ENCODE measurements around the gene TPRKB. TPM values are rescaled to one million over a fixed set of nuclear protein-coding genes. Genes with fewer than 3 reads are reported as not detected.
"Not testable (repeated sequence)": the region's sequence is repeated elsewhere in the genome, so short reads cannot be mapped to it uniquely, and the experiment has no call there.

The TPRKB gene
- total RNA-seq: 29.8 and 45.9 TPM in 2 replicates

DNA sequence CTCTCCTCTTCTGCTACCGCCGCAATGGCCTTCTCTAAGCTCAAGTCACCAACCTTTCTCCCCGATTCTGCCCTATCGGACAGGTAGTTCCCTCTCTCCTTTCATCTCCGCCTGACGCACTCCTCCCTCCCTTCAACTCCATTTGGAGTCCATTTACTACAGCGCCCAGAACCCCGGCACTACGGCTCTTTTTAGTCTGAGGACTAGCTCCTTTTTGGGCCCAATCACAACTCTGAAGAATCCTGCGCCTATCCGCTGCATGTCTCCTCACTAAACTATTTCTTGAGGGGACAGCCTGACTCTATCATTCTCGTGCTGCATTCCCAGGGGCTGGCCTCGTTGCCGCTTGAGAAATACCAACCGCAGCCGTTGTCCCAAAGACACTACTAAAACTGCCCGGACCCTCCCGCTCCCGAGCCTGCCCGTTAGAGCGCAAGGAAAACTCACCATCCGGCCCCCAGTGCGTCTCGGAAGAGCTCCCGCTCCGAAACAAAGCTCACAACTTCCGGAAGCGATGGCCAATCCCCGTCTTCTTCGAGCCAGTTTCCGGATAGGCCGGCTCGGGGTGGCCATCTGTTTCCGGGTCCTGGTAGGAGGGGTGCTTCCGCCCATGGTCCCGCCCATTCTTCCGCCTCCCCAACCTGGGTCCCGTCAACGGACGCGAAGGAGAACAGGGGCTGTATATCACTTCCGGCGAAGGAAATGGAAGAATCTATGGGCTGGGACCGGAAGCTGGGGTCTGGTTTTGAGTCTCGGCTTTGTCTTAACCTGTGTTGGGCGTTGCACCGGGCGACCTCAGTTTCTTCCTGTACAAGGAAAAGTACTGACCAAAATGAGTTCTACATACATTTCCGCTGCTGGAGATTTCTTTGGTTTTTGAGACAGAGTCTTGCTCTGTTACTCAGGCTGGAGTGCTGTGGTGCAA is at the start of gene TPRKB:
Gene TPRKB, minus strand, starts transcription at position 491 of the 925 bp plus-strand sequence. CDS start 2,776 bp downstream, outside the sequence.
- peak; percentile 98 for DNase-seq

DNA sequence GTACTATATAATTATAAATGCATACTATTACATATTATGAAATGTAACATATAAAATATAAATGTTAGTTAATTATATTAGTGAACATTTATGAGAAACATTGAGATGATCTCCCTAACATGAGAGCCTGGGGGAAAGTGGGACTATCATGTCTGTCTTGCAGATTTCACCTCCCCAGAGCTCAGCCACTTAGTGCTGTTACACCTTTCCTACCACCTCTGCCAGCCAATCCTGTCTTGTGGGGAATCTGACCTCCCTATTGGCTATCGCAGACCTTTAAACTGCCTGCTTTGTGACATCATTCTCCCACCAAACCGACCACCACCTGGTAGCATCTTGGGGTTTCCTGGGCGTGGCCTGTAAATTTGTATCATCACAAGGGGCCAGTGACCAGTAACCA is 46.7 kb upstream of the TPRKB start, which contains the start of gene C2orf78:
Gene C2orf78, plus strand, starts transcription at position 301 of the 400 bp plus-strand sequence. CDS start 127 bp downstream, outside the sequence.
- DNase-seq: not testable (repeated sequence)

DNA sequence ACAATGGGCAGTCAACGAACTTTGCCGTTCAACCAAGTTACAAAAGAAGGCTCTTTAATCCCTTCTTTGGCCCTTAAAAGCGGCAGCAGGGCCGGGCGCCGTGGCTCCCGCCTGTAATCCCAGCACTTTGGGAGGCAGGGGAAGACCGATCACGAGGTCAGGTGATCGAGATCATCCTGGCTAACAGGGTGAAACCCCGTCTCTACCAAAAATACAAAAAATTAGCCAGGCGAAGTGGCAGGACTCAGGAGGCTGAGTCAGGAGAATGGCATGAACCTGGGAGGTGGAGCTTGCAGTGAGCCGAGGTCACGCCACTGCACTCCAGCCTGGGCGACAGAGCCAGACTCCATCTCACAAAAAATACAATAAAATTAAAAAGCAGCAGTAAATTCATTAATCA is 46.3 kb upstream of the TPRKB start:
- not testable (repeated sequence) for DNase-seq

DNA sequence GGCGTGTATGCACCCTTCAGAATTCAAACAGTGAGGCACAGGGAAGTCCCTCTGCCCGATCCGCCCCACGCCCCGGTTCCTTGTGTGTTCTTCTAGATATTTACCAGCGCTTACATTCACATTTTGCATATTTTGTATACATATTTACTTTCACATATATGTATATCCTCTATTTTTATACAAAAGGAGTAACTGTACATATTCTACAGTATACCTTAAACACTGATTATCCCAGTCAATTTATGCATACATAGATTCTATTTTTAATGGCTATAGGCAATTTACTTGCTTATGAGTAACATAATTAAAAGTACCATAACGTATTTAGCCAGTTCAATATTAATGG is 43.1 kb upstream of the TPRKB start:
- DNase-seq: no peak

DNA sequence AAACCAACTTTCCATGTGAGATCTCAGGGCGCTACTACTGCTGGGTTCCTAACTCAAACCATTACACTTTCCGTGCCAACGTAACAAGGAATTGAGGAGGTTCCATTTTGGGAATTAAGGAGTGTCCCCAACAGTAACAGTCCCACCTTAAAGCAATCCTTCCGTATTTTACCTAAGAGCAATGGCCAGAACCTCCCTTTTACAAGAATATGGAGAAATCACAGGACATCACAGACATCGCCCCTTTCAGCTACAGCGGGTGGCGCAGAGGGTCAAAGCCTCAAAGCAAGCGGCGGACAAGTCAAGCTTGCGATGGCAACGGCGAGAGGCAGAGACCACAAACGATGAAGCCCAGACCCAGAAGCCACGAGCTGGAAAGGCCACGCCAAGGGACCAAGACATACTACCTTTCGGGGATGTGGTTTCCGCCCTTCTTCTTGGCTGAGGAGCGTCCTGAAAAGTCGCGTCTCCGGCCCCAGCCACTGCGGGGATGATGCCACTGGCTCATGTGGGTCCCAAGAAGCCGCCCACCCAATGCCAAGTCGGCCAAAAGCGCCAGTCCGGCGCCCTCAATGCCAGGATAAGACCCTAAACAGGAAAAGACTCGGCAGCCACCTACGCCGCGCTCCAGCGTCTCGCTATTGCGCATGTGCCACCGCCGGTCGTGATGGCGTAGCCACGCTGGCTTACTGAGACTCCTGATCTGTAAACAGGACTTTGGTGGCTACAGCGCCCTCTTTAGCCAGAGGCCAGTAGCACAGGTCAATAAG is 42.5 kb upstream of the TPRKB start, which contains the start of gene DUSP11:
Gene DUSP11, minus strand, starts transcription at position 637 of the 770 bp plus-strand sequence. Its CDS starts 129 bp downstream, at position 508.
- DNase-seq: peak; percentile 96

DNA sequence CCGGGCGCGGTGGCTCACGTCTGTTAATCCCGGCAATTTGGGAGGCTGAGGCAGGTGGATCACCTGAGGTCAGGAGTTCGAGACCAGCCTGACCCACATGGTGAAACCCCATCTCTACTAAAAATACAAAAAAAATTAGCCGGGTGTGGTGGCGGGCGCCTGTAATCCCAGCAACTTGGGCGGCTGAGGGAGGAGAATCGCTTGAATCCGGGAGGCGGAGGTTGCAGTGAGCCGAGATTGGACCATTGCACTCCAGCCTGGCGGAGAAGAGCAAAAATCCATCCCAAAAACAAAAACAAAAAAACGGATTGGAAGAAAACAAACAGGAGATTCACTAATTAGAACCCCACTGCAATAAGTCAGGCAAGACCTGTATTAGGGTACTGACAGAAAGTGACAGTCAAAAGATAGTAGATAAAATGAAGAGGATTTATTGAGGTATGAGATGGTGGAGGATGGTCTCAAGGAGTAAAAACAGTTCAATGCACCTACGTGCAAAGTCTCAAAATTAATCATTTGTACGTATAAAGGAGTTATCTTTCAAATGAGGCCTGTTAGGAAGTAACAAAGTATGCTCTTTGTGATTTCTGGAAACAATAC is 41.8 kb upstream of the TPRKB start:
- not testable (repeated sequence) for DNase-seq

DNA sequence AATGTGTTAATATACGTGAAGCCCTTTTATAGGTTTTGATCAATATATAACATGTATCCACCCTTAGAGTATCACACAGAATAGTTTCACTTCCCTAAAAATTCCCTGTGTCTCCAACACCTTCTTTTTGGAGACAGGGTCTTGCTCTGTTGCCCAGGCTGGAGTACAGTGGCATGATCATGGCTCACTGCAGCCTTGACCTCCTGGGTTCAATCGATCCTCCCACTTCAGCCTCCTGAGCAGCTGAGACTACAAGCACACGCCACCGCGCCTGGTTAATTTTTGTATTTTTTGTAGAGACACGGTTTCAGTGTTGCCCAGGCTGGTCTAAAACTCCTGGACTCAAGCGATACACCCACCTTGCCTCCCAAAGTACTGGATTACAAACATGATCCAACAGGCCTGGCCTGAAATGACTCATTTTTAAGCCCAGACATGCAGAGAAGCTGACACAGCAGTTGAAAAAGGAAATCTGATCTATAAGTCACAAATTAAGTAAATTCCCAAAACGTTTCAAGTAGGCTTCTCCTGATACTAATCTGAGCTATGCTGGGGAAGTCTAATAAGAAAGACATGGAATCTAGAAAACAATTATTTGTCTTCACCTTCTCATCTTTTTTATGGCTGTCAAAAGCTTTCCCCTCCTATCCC is 39.8 kb upstream of the TPRKB start:
- no peak for DNase-seq

DNA sequence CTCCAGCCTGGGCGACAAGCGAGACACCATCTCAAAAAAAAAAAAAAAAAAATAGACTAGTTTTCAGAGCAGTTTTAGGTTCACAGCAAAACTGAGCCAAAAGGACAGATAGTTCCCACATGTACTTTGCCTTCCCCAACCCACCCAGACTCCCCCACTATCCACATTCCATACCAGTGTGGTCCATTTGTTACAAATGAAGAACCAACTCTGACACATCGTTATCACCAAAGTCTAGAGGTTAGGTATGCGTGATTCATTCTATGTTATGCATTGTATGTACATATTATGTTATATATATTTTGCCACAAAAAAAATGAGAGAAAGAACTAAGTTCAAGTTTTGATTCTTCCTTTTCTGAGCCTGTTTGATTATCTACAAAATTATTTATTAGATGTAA is 39.2 kb upstream of the TPRKB start:
- DNase-seq: no peak

DNA sequence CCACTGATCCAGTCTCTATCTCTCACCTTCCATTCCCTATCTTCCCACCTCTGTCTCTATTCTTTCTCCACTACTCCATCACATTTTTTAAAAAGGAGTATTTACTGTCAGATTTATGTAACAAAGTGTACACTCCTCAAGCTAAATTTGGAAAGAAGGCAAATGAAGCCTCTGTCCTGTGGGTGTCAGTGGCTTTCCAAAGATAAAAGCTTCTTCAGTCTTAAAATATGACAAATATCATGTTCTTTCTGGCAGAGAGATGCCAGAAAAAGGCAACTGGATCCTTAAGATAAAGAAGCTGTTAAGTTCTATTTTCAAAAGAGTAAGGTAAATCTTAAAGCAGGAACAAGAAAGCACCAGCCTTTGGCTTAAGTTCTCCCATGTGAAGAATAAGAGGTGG is 35.7 kb upstream of the TPRKB start:
- DNase-seq: no peak

DNA sequence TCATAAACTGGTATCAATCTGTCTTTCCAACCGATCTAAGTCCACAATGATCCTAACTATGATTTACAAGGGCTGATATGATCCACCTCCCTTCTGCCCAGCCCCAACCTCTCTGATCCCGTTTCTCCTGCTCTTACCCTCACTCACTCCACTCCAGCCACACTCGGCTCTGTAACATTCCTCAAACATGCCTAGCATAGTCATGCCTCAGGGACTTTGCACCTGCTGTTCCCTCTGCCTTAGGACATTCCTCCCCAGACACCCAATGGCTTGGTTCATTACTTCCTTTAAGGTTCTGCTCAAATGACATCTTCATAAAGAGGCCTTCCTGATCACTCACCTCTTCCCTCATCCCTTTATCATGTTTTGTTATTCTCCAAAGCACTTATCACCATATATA is 33.6 kb upstream of the TPRKB start:
- no peak for DNase-seq

DNA sequence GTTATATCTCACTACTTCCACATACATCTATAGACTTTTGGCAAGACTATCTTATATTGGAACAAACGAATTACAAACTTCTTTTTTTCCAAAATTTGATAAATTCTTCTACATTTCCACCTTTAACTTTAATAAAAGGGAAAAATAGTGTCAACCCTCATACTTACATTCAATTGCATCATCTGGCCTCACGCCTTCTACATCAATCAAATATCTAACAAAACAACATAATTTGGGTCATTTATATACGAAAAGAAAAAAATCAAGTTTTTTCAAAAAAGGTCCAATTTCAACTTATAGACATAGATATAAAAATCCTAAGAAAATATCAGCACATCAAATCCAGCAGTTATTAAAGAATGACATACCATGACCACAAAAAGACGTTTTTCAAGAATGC is 29.8 kb upstream of the TPRKB start:
- no peak for DNase-seq

DNA sequence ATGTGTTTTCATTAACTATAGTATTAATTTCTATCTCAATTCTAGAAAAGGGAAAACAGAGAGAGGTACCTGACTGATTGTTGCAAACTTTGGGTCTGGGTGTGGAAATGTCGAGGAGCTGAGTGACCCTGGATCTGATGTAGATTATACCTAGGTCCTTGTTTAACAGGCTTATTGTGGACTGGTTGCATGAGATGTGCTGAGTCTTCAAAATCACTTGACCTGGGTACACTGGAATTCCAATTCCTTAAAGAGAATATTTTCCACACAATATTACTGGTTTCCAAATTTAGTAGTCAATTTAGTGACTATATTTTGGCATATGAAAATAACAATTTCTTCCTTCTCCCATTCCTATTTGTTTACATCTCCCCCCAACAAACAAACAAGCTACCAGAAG is 29.2 kb upstream of the TPRKB start:
- DNase-seq: no peak

DNA sequence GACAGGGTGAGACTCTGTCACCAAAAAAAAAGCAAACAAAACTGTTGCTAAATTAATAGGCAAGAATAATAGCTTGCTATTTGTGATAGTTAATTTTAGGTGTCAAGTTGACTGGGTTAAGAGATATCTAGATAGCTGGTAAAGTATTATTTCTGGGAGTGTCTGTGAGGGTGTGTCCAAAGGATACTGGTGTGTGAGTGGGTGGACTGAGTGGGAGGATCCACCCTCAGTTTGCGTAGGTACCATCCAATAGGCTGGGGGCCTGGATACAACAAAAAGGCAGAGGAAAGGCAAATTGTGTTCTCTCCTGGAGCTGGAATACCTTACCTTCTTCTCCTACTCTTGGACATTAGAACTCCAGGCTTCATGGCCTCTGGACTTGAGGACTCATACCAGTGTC is 27.8 kb upstream of the TPRKB start:
- no peak for DNase-seq

DNA sequence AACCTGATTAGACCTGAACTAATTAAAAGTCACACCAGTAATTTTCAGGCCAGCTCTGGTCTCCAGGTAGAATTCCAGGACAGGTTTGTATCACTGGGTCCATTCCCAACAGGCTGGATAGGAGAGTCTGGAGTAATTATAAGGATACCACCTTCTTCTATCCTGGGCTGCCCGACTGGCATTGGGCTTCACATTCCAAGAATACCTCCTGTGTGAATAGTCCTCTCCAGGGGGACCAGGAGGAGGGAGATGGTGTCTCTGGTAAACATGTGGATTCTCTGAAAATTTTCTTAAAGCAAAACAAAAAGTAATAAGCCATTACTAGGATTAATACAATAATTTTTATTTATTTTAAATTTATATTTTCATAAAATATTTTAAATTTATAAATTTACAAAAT is 25.4 kb upstream of the TPRKB start:
- no peak for DNase-seq

DNA sequence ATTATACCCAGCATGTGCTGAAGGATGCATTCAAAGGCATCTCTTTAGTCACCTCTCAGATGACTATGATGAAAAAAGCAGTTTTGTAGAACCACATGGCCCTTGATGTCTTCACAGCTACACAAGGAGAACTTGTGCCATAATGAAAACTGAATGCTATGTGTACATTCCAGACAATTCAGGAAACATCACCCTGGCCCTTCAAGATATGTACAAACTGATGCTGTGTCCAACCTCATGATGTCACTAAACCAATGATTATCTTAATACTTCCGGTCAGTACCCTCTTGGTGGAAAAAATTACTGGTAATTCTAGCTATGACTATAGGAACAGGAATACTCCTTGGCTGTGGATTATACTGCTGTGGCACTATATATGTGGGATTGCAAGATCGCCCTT is 22.8 kb upstream of the TPRKB start:
- peak; percentile 27 for DNase-seq

DNA sequence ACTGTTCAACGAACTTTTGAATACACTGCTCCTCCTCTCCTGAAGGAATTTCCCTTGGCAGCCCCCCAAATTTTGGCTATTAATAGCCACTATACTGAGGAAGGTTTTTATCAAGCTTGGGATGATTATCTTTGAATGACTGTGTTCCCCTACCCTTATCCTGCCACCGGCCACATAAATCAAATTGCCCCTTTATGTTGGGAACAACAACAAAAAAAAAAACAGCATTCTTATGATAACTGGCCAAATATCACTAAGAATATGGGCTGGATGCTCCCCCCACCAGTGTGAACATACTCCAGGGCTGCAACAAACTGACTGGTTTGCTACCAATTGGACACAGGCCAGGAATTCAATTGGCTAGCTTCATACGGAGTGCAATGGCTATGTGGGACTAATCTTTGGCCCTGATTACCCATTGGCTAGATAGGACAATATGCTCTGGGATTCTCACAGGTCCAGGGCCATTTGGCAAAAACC is 22.2 kb upstream of the TPRKB start:
- DNase-seq: peak; percentile 89

DNA sequence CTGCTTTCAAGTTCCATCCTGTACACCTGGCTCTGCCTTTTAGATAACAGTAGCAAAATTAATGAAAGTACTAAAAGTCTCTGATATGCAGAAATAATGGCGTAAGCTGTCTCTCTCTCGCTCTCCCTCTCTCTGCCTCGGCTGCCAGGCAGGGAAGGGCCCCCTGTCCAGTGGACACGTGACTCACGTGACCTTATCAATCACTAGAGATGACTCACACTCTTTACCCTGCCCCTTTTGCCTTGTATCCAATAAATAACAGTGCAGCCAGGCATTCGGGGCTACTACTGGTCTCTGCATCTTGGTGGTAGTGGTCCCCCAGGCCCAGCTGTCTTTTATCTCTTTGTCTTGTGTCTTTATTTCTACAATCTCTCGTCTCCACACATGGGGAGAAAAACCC is 17.2 kb upstream of the TPRKB start:
- not testable (repeated sequence) for DNase-seq

DNA sequence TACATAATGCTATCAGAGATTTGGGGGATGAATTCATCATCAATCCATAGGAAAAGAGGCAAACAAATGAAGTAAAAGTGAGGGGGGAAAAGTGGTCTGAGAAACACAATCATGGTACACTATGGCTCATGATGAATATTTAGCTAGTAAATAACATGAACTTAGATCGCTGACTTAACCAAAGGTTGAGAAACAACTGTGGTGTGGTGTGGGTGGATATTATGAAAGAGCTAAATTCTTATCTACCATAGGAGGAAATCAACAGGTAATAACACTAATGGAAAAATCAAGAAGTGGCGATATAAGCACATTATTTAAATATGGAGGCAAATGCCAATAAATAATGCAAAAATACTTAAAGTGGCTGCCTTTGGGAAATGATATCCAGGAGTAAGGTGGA is 12.2 kb upstream of the TPRKB start:
- DNase-seq: no peak

DNA sequence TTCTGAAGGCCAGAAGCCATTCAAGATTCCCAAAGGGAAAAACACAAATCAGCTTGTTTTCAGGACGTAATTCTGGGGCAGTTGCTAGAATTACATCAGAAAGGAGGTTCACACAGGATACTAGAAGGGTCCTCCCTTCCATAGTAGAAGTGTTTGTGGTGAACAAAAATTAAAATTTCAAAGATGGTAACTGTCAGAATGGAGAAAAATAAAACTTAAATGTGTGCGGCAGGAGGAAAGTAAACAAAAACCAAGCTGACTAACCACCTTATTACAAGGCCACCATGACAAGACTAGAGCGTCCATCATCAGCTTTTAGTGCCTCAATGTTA is 9.7 kb upstream of the TPRKB start:
- DNase-seq: no peak

DNA sequence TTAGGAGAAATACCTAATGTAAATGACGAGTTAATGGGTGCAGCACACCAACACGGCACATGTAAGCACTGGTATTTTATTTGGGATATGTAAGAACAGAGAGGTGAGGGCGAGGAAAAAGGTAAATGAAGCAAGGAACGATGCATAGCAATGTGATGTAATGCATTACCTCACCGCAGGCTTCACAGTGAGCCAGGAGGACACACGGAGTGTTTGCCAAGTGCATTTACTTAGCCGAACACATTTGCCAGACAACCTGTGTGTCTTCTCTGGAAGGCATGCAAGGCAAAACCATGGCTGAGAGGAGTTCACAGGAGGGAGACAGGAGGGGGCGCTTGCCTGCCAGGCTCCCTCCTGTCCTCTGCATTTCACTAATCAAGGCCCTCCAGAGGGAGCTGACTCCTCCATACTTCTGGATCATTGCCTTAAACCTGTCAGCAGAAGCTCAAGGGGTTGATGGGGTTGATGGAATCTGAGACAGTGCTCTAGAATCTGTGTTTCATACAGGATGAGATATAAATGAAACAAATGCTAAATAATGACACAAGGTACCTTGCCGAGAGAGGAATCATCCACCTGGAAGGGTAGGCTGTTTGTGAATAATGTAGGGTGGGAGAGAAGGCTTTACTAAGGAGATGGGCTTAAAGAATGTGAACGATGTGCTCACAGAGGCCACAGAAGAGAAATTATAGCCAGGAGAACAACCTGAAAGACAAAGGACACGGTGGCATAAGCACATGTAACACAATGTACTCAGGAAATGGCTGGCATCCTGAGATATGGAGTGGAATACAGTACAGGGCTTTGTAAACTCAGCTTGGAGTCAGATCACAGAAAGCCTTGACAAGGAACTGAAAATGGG is 9.1 kb upstream of the TPRKB start:
- DNase-seq: peak; percentile 90

DNA sequence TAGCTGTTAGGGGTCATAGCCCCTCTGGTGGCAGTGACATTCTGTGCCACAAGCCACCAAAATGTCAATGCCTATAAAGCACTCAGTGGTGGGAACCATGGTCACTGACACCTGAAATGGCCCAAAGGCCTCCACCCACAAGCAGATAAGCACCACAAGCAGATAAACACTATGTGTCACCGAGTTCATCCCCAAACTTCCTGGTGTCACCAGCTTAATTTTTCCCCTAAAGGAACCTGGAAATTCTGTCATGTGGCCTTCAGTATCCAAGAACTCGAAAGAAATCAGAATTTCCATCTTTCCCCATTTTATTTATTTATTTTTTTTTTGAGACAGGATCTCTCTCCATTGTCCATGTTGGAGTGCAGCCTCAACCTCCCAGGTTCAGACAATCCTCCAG is 3.6 kb upstream of the TPRKB start:
- DNase-seq: no peak

DNA sequence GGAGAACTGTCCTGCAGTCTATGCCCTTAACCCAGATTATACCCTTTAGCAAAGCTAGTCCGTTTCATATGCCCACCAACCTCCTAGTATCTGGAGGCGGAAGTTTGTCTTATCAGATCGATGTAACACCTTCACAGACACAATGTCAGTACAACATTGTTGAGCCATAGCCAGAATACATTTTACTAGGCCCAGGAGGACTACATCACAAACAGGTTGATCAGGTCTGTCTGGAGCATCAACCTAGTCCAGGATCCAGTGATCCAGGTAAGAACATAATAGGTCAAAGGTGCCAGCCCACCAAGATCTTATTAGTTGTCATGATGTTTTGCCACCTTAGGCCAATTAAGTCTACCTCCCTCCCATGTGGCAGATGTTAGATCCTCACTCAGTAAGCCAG is 2.0 kb upstream of the TPRKB start:
- DNase-seq: no peak
